Esophagus muscularis mucosa (tissue), 4 donors: Measurements from ENCODE around the gene SDK1. TPM values are rescaled to one million over a fixed set of nuclear protein-coding genes. Genes with fewer than 3 reads are reported as not detected.

Experiments
- DNase-seq: peaks from one replicate; pipeline ENCODE4 v3.0.0-alpha.2; 2017; ENCODE audit errors: extremely low spot score
- H3K27ac ChIP-seq, 4 donors: fragments of 200-600 bp; sonication (generic); replicated peaks in 1 of 4; 1 replicate in 3 of 4; 2 replicates in 1 of 4; pipeline ENCODE4 v1.5.1; 2016 to 2019; ENCODE audit warnings: mild to moderate bottlenecking in 1 of 4
- H3K27me3 ChIP-seq, 4 donors: fragments of 200-600 bp; sonication (generic); one replicate each; pipeline versions ENCODE4 v1.5.1 to v1.6.0; 2016 to 2019
- H3K36me3 ChIP-seq, 4 donors: fragments of 200-600 bp; sonication (generic); one replicate each; pipeline ENCODE4 v1.5.1; 2016 to 2019
- H3K4me1 ChIP-seq, 4 donors: fragments of 200-600 bp; sonication (generic); one replicate each; pipeline ENCODE4 v1.5.1; 2016 to 2019
- H3K4me3 ChIP-seq, 4 donors: fragments of 200-600 bp; sonication (generic); 1 replicate in 2 of 4; 2 replicates in 2 of 4; pipeline ENCODE4 v1.5.1; 2016 to 2019; ENCODE audit warnings: mild to moderate bottlenecking in 4 of 4, moderate library complexity in 1 of 4
- H3K9me3 ChIP-seq, 4 donors: fragments of 200-600 bp; sonication (generic); 1 replicate in 3 of 4; 2 replicates in 1 of 4; pipeline ENCODE4 v1.5.1; 2016 to 2019
- CTCF ChIP-seq, 3 experiments: fragments of 200-600 bp in 2 of 3; fragments of 450-650 bp in 1 of 3; sonication (generic) in 2 of 3; IDR thresholded peaks; one replicate each; pipeline ENCODE4 v1.5.1; 2017 to 2019; ENCODE audit warnings: antibody characterized with exemption in 3 of 3, mild to moderate bottlenecking in 2 of 3, moderate library complexity in 1 of 3
- EP300 ChIP-seq: sonication (generic); formaldehyde crosslinking; IDR thresholded peaks from one replicate; pipeline ENCODE4 v1.6.1; 2017; ENCODE audit warnings: antibody characterized with exemption
- POLR2A ChIP-seq: fragments of 450-650 bp; IDR thresholded peaks from one replicate; pipeline ENCODE4 v1.6.1; 2017; ENCODE audit warnings: antibody characterized with exemption, moderate library complexity, mild to moderate bottlenecking, low read depth
- POLR2AphosphoS5 ChIP-seq, 2 donors: sonication (generic); formaldehyde crosslinking; IDR thresholded peaks; one replicate each; pipeline ENCODE4 v1.6.1; 2017; ENCODE audit warnings: antibody characterized with exemption in 2 of 2
- WGBS: methylation state at CpG from one replicate; pipeline ENCODE4 v1.1.5; 2018; 5-methylcytosine and 5-hydroxymethylcytosine counted together
- intact Hi-C: fragments of 100-400 bp; cut with DNase I; formaldehyde crosslinking; loops from one replicate; pipeline ENCODE4 v1.15.1; 2023
- total RNA-seq, 4 donors: library from RNA; depleted of rRNA; stranded (reverse); fragments of >200 nt; gene quantifications; one replicate each; pipeline versions ENCODE4 v1.1.0 to v1.2.1, GENCODE V29; 2016

The SDK1 gene
- total RNA-seq, 4 donors from 2014 or later, result 7.8 to 18.6 (median 12.0) TPM

GRCh38 chr7:3518546-3518945 is 217.5 kb downstream of the SDK1 start:
- Histone ChIP-seq H3K27ac (no peak overlapping the region), H3K4me3 (no peak overlapping the region), H3K4me1 (peaks cover 0 to 10% (median 7%) of the 10 kb centered on the region in 4 donors), H3K27me3 (no peaks in the 10 kb centered on the region), H3K9me3 (no peaks in the 10 kb centered on the region), H3K36me3 (no peaks in the 10 kb centered on the region)
- intact Hi-C loops, result no loop called here
- TF ChIP-seq POLR2AphosphoS5 (IDR thresholded peaks at IDR 0.05) (no peak), POLR2A (no peak), CTCF (IDR thresholded peaks at IDR 0.05) (no peak), EP300 (no peak)
- 63% methylated on average over 1 of the region's 1 CpG for WGBS
- no peak for DNase-seq

- no peak overlapping the region for H3K27ac ChIP-seq
- peaks cover 0 to 10% (median 7%) of the 10 kb centered on the region in 4 donors for H3K4me1 ChIP-seq
- 31% methylated on average over 2 of the region's 2 CpGs for WGBS
- DNase-seq, result no peak
- H3K4me3 ChIP-seq, result no peak overlapping the region
- intact Hi-C loops, result no loop called here
- H3K9me3 ChIP-seq, result no peaks in the 10 kb centered on the region
- no peaks in the 10 kb centered on the region for H3K36me3 ChIP-seq
- TF ChIP-seq POLR2A (no peak), POLR2AphosphoS5 (IDR thresholded peaks at IDR 0.05) (no peak), CTCF (IDR thresholded peaks at IDR 0.05) (no peak), EP300 (no peak)
- H3K27me3 ChIP-seq, result no peaks in the 10 kb centered on the region
Observed at GRCh38 chr7:3520206-3520605, 219.2 kb downstream of the SDK1 start.

DNA sequence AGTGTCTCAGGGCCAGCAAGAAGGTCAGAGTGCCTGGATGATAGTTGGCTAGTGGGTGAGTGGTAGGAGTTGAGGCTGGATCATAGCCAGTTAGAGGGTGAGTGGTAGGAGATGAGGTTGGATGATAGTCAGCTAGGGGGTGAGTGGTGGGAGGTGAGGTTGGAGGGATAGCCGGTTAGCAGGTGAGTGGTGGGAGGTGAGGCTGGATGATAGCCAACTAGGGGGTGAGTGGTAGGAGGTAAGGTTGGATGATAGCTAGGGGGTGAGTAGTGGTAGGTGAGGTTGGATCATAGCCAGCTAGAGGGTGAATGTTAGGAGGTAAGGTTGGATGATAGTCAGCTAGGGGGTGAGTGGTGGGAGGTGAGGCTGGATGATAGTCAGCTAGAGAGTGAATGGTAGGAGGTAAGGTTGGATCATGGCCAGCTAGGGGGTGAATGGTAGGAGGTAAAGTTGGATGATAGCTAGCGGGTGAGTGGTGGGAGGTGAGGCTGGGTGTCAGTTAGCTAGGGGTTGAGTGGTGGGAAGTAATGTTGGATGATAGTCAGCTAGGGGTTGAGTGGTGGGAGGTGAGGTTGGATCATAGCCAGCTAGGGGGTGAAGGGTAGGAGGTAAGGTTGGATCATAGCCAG is 226.6 kb downstream of the SDK1 start:
- H3K27ac ChIP-seq, result no peak overlapping the region
- H3K9me3 ChIP-seq, result no peaks in the 10 kb centered on the region
- no peak overlapping the region for H3K4me3 ChIP-seq
- H3K36me3 ChIP-seq, result no peaks in the 10 kb centered on the region
- H3K27me3 ChIP-seq, result no peaks in the 10 kb centered on the region
- no peak for DNase-seq
- no peaks in the 10 kb centered on the region for H3K4me1 ChIP-seq
- no peak for TF ChIP-seq EP300
- no peak for TF ChIP-seq POLR2AphosphoS5 (IDR thresholded peaks at IDR 0.05)
- no peak for TF ChIP-seq CTCF (IDR thresholded peaks at IDR 0.05)
- TF ChIP-seq POLR2A, result no peak
- intact Hi-C loops, result no loop called here
- WGBS, result 86% methylated on average over 2 of the region's 2 CpGs

GRCh38 chr7:3533040-3533439 is 232.0 kb downstream of the SDK1 start:
- no peaks in the 10 kb centered on the region for H3K36me3 ChIP-seq
- intact Hi-C loops, result no loop called here

More at GRCh38 chr7:3533040-3533439, 232.0 kb downstream of the SDK1 start:
- WGBS, result 87% methylated on average over 1 of the region's 1 CpG
- H3K27ac ChIP-seq, result no peak overlapping the region
- DNase-seq, result no peak
- no peaks in the 10 kb centered on the region for H3K27me3 ChIP-seq
- H3K9me3 ChIP-seq, result no peaks in the 10 kb centered on the region
- H3K4me1 ChIP-seq, result no peaks in the 10 kb centered on the region
- no peak overlapping the region for H3K4me3 ChIP-seq
- TF ChIP-seq POLR2AphosphoS5 (IDR thresholded peaks at IDR 0.05) (no peak), POLR2A (no peak), EP300 (no peak), CTCF (IDR thresholded peaks at IDR 0.05) (no peak)
